Measurements from ENCODE around the gene DLEU7.

DLEU7 gene

GRCh38 chr13:50788551-50789210 lies 54.8 kb downstream of the DLEU7 start:
- Histone ChIP-seq H3K9me3 (ENCODE audit: insufficient read depth, low read depth, low read length) (no peaks in the 10 kb centered on the region), H3K4me1 (ENCODE audit: insufficient read depth, low read length) (peaks cover 8% of the 10 kb centered on the region), H3K27me3 (ENCODE audit: insufficient read depth, low read length) (no peaks in the 10 kb centered on the region), H3K4me3 (ENCODE audit: low read length) (no peak overlapping the region), H3K27ac (ENCODE audit: low read depth, low read length) (no peak overlapping the region), H3K9ac (ENCODE audit: low read depth, low read length) (no peak overlapping the region), H3K36me3 (ENCODE audit: insufficient read depth, low read length) (no peaks in the 10 kb centered on the region)
- WGBS, result 95% methylated on average over 14 of the region's 14 CpGs

- no peak overlapping the region for H3K4me3 ChIP-seq (ENCODE audit: low read length)
- no peaks in the 10 kb centered on the region for H3K27me3 ChIP-seq (ENCODE audit: insufficient read depth, low read length)
- H3K4me1 ChIP-seq (ENCODE audit: insufficient read depth, low read length), result peaks cover 8% of the 10 kb centered on the region
- H3K9ac ChIP-seq (ENCODE audit: low read depth, low read length), result no peak overlapping the region
- no peaks in the 10 kb centered on the region for H3K36me3 ChIP-seq (ENCODE audit: insufficient read depth, low read length)
- H3K9me3 ChIP-seq (ENCODE audit: insufficient read depth, low read depth, low read length), result no peaks in the 10 kb centered on the region
- WGBS, result 85% methylated on average over 8 of the region's 8 CpGs
- 0 out of 2 replicates have a peak overlapping the region, but pooled peaks have one; percentile 2 for H3K27ac ChIP-seq (ENCODE audit: low read depth, low read length)
Measured at GRCh38 chr13:50787316-50788195, 55.9 kb downstream of the DLEU7 start.

- Histone ChIP-seq H3K4me3 (ENCODE audit: low read length) (no peak overlapping the region), H3K9ac (ENCODE audit: low read depth, low read length) (no peak overlapping the region), H3K36me3 (ENCODE audit: insufficient read depth, low read length) (no peaks in the 10 kb centered on the region), H3K4me1 (ENCODE audit: insufficient read depth, low read length) (peaks cover 11% of the 10 kb centered on the region), H3K27ac (ENCODE audit: low read depth, low read length) (no peak overlapping the region), H3K9me3 (ENCODE audit: insufficient read depth, low read depth, low read length) (no peaks in the 10 kb centered on the region), H3K27me3 (ENCODE audit: insufficient read depth, low read length) (no peaks in the 10 kb centered on the region)
- 92% methylated on average over 6 of the region's 6 CpGs for WGBS
Measured at GRCh38 chr13:50783717-50784290, 59.7 kb downstream of the DLEU7 start.

- H3K27me3 ChIP-seq (ENCODE audit: insufficient read depth, low read length), result no peaks in the 10 kb centered on the region
- WGBS, result 99% methylated on average over 2 of the region's 2 CpGs
- no peaks in the 10 kb centered on the region for H3K36me3 ChIP-seq (ENCODE audit: insufficient read depth, low read length)
- H3K9me3 ChIP-seq (ENCODE audit: insufficient read depth, low read depth, low read length), result no peaks in the 10 kb centered on the region
- no peak overlapping the region for H3K4me3 ChIP-seq (ENCODE audit: low read length)
- H3K4me1 ChIP-seq (ENCODE audit: insufficient read depth, low read length), result peaks cover 11% of the 10 kb centered on the region
- H3K9ac ChIP-seq (ENCODE audit: low read depth, low read length), result no peak overlapping the region
- no peak overlapping the region for H3K27ac ChIP-seq (ENCODE audit: low read depth, low read length)
Measured at GRCh38 chr13:50783066-50783465, 60.4 kb downstream of the DLEU7 start.

- Histone ChIP-seq H3K9me3 (ENCODE audit: insufficient read depth, low read depth, low read length) (no peaks in the 10 kb centered on the region; the same call in 1 of the 2 replicates), H3K27me3 (ENCODE audit: insufficient read depth, low read length) (no peaks in the 10 kb centered on the region), H3K36me3 (ENCODE audit: insufficient read depth, low read length) (no peaks in the 10 kb centered on the region), H3K27ac (ENCODE audit: low read depth, low read length) (no peak overlapping the region), H3K9ac (ENCODE audit: low read depth, low read length) (no peak overlapping the region), H3K4me1 (ENCODE audit: insufficient read depth, low read length) (peaks cover 3% of the 10 kb centered on the region; the same call in 1 of the 2 replicates), H3K4me3 (ENCODE audit: low read length) (no peak overlapping the region)
- 80% methylated on average over 9 of the region's 9 CpGs for WGBS
Measured at GRCh38 chr13:50780201-50781015, 63.1 kb downstream of the DLEU7 start.

GRCh38 chr13:50779443-50780200 lies 63.9 kb downstream of the DLEU7 start:
- 84% methylated on average over 5 of the region's 8 CpGs for WGBS
- Histone ChIP-seq H3K9me3 (ENCODE audit: insufficient read depth, low read depth, low read length) (peaks cover 6% of the 10 kb centered on the region), H3K27me3 (ENCODE audit: insufficient read depth, low read length) (no peaks in the 10 kb centered on the region)

More at GRCh38 chr13:50779443-50780200, 63.9 kb downstream of the DLEU7 start:
- H3K9ac ChIP-seq (ENCODE audit: low read depth, low read length), result no peak overlapping the region
- H3K4me3 ChIP-seq (ENCODE audit: low read length), result no peak overlapping the region
- H3K36me3 ChIP-seq (ENCODE audit: insufficient read depth, low read length), result no peaks in the 10 kb centered on the region
- H3K27ac ChIP-seq (ENCODE audit: low read depth, low read length), result no peak overlapping the region
- H3K4me1 ChIP-seq (ENCODE audit: insufficient read depth, low read length), result peaks cover 3% of the 10 kb centered on the region; the same call in 1 of the 2 replicates
